HG02763 (cell line): Measurements from ENCODE around the gene MALAT1.

Experiments
- ATAC-seq: cut with Tn5 transposase; IDR thresholded peaks from one replicate; pipeline ENCODE4 v1.9.1; 2021; ENCODE audit warnings: mild to moderate bottlenecking, moderate library complexity; ENCODE audit not compliant: unreplicated experiment

MALAT1 gene

DNA sequence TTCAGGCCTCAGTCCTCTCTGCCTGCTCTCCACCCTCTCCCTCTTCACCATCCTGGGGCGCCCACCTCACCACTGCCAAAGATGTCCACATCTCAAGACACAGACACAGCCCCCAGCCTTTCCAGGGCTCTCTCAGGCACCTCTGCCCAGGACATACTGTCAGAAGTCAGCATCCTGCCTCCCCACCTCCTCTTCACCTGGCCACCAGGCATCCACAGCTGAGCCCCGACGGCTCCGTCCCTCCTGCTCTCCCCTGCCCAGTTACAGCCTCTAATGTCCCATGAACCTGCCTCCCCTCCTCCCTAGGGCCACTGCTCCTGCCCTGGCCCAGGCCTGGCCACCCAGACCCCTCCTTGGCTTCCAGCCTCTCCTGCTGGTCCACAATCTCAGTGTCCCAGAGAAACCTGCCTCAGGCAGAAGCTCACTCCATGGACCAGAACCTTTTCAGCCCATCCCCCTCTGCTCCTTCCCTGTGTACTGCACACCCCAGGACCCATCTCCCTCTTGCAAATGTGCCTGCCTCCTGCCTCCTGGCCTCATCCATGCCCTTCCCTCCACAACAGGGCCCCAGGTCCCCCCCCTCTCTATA lies 56.1 kb downstream of the MALAT1 start:
- no peak for ATAC-seq

DNA sequence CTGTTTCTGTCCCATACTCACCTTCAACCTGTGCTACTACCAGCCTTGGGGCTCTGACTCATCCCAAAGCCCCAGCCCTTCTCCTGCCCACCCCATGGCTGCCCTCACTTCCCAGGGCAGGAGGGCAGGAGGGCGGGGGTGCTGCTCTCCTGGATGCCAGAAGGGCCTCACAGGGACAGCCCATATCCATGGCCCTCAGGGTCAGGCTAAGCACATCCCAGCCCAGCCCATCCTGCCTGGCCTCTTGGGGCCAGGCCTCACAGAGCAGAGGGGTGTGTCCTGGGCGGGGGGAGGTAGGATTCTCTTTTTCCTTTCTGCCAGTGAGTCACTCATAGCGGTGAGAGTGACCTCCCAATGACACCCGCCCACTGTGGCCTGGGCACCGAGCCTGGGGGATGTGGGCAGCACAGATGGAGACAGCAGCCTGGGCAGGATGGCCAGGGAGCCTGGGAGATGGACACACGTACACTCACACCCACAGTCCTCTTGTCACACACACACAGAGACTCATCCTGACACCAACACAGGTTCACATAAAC lies 56.9 kb downstream of the MALAT1 start:
- no peak for ATAC-seq
